Activated CD8-positive, alpha-beta memory T cell treated with anti-CD3 and anti-CD28 coated beads for 36 hours (primary cell): ENCODE measurements around the gene TRIM37. TPM values are rescaled to one million over a fixed set of nuclear protein-coding genes. Genes with fewer than 3 reads are reported as not detected.
"Not testable (repeated sequence)": the region's sequence is repeated elsewhere in the genome, so short reads cannot be mapped to it uniquely, and the experiment has no call there.

Source experiments
- CTCF ChIA-PET: fragments of 350-600 bp; sonication (Branson Sonifier 250); formaldehyde crosslinking; loops from one replicate; lab custom pipeline; 2021; ENCODE audit warnings: antibody characterized with exemption; lab: Charles Lee
- POLR2A ChIA-PET: fragments of 350-600 bp; sonication (Branson Sonifier 250); formaldehyde crosslinking; loops from one replicate; lab custom pipeline; 2021; ENCODE audit warnings: antibody characterized with exemption; lab: Charles Lee
- total RNA-seq, 2 experiments: library from RNA; stranded (reverse); gene quantifications; one replicate each; pipeline ENCODE4 v1.2.3, GENCODE V29; 2021

Gene TRIM37
- total RNA-seq, 2 experiments from 2014 or later = 26.5 to 28.6 TPM

- ChIA-PET CTCF (no interaction called here), POLR2A (no interaction called here)
Observed at GRCh38 chr17:59126809-59127417, 20.2 kb upstream of the TRIM37 start.

GRCh38 chr17:59124665-59125064 lies 18.0 kb upstream of the TRIM37 start:
- CTCF ChIA-PET = no interaction called here
- POLR2A ChIA-PET = no interaction called here

GRCh38 chr17:59121901-59122480 lies 15.3 kb upstream of the TRIM37 start:
- ChIA-PET POLR2A (no interaction called here), CTCF (no interaction called here)

GRCh38 chr17:59115474-59115873 lies 8.8 kb upstream of the TRIM37 start:
- POLR2A ChIA-PET = no interaction called here
- CTCF ChIA-PET = no interaction called here

- ChIA-PET CTCF (interaction anchor here (0.7 kb wide), 1 partner anchor 9 kb away, joined by 4 read pairs; no protein-coding TSS in a partner anchor), POLR2A (no interaction called here)
Observed at GRCh38 chr17:59111539-59111938, 4.9 kb upstream of the TRIM37 start.

- POLR2A ChIA-PET = no interaction called here
- CTCF ChIA-PET = no interaction called here
Observed at GRCh38 chr17:59110973-59111372, 4.3 kb upstream of the TRIM37 start.

- ChIA-PET POLR2A (no interaction called here), CTCF (interaction anchor here (0.7 kb wide), 1 partner anchor 54 kb away, joined by 4 read pairs; no protein-coding TSS in a partner anchor)
Observed at GRCh38 chr17:59108400-59109102, 1.9 kb upstream of the TRIM37 start.

GRCh38 chr17:59107306-59107670 lies 608 bp upstream of the TRIM37 start:
- ChIA-PET POLR2A (interaction anchor here (0.6 to 2.1 kb wide), 4 partner anchors 45 to 475 kb away, joined by 3 to 19 read pairs (median 8); partner anchors contain the start of genes PRR11, SKA2 and SMG8), CTCF (interaction anchor here (0.6 to 1.6 kb wide), 2 partner anchors 43 to 59 kb away, joined by 3 read pairs; no protein-coding TSS in a partner anchor)

- POLR2A ChIA-PET = interaction anchor here (1.3 to 2.1 kb wide), 3 partner anchors 46 to 474 kb away, joined by 6 to 19 read pairs (median 9); partner anchors contain the start of genes PRR11 and SKA2
- CTCF ChIA-PET = interaction anchor here (1.6 to 2.5 kb wide), 2 partner anchors 45 to 587 kb away, joined by 3 to 7 read pairs; no protein-coding TSS in a partner anchor
Observed at GRCh38 chr17:59105852-59106462, 723 bp downstream of the TRIM37 start.

GRCh38 chr17:59101178-59101577 lies 5.5 kb downstream of the TRIM37 start:
- POLR2A ChIA-PET = no interaction called here
- CTCF ChIA-PET = no interaction called here

GRCh38 chr17:59097876-59098275 lies 8.8 kb downstream of the TRIM37 start:
- CTCF ChIA-PET = no interaction called here
- POLR2A ChIA-PET = no interaction called here

- ChIA-PET POLR2A (interaction anchor here (0.6 kb wide), 1 partner anchor 56 kb away, joined by 4 read pairs; no protein-coding TSS in a partner anchor), CTCF (no interaction called here)
Observed at GRCh38 chr17:59094861-59095530, 11.7 kb downstream of the TRIM37 start.

- ChIA-PET POLR2A (no interaction called here), CTCF (no interaction called here)
Observed at GRCh38 chr17:59093702-59094231, 12.9 kb downstream of the TRIM37 start.

- POLR2A ChIA-PET = no interaction called here
- CTCF ChIA-PET = no interaction called here
Observed at GRCh38 chr17:59093145-59093701, 13.5 kb downstream of the TRIM37 start.

GRCh38 chr17:59090593-59090992 lies 16.1 kb downstream of the TRIM37 start:
- POLR2A ChIA-PET, CTCF ChIA-PET: not testable (repeated sequence)

GRCh38 chr17:59084154-59084553 lies 22.5 kb downstream of the TRIM37 start:
- CTCF ChIA-PET = no interaction called here

GRCh38 chr17:59074494-59074893 lies 32.2 kb downstream of the TRIM37 start:
- ChIA-PET POLR2A (no interaction called here), CTCF (interaction anchor here (0.6 kb wide), 1 partner anchor 19 kb away, joined by 3 read pairs; no protein-coding TSS in a partner anchor)

More at GRCh38 chr17:59084154-59084553, 22.5 kb downstream of the TRIM37 start:
- POLR2A ChIA-PET = no interaction called here

GRCh38 chr17:59073972-59074371 lies 32.7 kb downstream of the TRIM37 start:
- ChIA-PET POLR2A (no interaction called here), CTCF (interaction anchor here (0.6 kb wide), 1 partner anchor 19 kb away, joined by 3 read pairs; no protein-coding TSS in a partner anchor)

GRCh38 chr17:59069856-59070255 lies 36.8 kb downstream of the TRIM37 start:
- ChIA-PET CTCF (no interaction called here), POLR2A (no interaction called here)
